ENCODE results near the gene MT2A.

Gene MT2A

DNA sequence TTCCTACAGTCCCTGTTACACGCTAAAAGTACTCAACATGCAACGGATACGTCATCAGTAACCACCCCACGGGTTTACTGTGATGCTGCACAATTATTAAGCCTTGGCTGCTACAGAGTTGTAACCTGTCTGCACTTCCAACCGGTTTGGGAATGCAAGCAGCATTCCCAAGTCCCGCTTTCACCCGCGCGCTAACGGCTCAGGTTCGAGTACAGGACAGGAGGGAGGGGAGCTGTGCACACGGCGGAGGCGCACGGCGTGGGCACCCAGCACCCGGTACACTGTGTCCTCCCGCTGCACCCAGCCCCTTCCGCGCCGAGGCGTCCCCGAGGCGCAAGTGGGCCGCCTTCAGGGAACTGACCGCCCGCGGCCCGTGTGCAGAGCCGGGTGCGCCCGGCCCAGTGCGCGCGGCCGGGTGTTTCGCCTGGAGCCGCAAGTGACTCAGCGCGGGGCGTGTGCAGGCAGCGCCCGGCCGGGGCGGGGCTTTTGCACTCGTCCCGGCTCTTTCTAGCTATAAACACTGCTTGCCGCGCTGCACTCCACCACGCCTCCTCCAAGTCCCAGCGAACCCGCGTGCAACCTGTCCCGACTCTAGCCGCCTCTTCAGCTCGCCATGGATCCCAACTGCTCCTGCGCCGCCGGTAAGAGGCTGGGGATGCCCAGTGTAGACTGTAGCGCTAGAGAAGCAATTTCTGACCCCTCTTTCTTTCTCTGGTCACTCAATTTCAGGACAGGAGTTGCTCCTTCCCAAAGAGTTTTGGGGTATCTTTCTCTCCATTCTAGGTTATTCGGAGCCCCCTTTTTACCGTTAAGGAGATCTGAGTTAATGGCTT, at the start of gene MT2A:
Gene MT2A, plus strand, starts transcription at position 542 of the 833 bp plus-strand sequence. Its CDS starts 72 bp downstream, at position 614.
- TF ChIP-seq, protein P1, sequence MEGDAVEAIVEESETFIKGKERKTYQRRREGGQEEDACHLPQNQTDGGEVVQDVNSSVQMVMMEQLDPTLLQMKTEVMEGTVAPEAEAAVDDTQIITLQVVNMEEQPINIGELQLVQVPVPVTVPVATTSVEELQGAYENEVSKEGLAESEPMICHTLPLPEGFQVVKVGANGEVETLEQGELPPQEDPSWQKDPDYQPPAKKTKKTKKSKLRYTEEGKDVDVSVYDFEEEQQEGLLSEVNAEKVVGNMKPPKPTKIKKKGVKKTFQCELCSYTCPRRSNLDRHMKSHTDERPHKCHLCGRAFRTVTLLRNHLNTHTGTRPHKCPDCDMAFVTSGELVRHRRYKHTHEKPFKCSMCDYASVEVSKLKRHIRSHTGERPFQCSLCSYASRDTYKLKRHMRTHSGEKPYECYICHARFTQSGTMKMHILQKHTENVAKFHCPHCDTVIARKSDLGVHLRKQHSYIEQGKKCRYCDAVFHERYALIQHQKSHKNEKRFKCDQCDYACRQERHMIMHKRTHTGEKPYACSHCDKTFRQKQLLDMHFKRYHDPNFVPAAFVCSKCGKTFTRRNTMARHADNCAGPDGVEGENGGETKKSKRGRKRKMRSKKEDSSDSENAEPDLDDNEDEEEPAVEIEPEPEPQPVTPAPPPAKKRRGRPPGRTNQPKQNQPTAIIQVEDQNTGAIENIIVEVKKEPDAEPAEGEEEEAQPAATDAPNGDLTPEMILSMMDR (conservative IDR thresholded peaks at IDR 0.05; ENCODE audit: control insufficient read depth, insufficient read depth, low read depth, low read length): no peak
- peak; percentile 96 for DNase-seq (ENCODE audit: low read depth)
- H3K4me3 ChIP-seq (ENCODE audit: control insufficient read depth, low read depth, low read length): peak within 1 kb of the TSS; percentile 81

DNA sequence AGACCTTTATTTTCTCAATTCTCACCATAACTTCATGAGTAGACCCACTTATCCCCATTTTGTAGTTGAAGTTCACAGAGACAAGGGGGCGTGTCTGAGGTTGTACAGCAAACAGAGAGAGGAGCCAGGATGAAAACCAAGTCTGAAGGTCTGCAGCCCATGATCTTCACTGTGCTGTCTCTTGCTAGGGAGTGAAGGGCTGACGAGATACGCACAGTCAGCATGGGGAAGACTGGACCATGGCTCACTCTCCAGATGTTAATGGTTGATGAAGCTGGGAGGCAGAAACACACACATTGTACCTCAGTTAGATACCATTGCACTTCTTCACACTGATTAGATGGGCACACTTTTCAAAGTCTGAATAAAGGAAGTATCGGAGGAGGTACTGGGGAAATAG, 49.3 kb upstream of the MT2A start:
- TF ChIP-seq, protein P1 (conservative IDR thresholded peaks at IDR 0.05; ENCODE audit: control insufficient read depth, insufficient read depth, low read depth, low read length): no peak
- DNase-seq (ENCODE audit: low read depth): no peak
- no peak overlapping the region for H3K4me3 ChIP-seq (ENCODE audit: control insufficient read depth, low read depth, low read length)

DNA sequence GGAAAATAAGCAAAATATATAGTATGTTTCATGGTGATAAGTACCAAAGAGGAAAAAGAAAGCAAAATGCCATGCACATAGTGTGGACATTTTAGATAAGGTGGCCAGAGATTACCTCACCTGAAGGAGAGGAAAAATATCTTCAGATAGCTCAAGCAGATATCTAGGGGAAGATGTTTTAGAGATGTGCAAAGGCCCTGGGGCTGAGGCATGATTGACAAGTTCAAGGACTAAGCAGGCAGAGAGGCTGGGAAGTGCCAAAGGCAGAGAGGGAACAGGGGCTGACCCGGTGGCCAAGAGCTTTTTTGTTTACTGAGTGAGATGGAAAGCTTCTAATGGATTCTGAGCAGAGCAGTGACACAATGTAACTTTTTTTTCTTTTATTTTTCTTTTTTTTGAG, 47.9 kb upstream of the MT2A start:
- TF ChIP-seq, protein P1 (conservative IDR thresholded peaks at IDR 0.05; ENCODE audit: control insufficient read depth, insufficient read depth, low read depth, low read length): no peak
- DNase-seq (ENCODE audit: low read depth): no peak
- H3K4me3 ChIP-seq (ENCODE audit: control insufficient read depth, low read depth, low read length): no peak overlapping the region

DNA sequence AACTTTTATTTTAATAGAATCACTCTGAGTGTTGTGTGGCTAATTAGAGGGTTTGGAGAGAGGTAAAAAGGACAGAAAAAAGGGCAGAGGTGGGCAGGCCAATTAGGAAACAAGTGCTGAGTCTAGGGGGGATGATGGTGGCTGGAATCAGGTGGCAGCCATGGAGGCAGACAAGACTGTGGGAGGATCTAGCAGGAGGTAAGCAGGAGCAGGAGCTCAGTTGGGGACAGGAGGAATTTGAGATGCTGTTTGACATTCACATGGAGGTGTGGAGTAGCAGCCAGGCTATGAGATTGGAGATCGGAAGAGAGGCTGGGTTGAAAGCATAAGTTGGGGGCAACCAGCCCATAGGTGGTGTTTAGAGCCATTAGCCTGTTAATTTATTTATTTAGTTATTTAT, 47.3 kb upstream of the MT2A start:
- no peak overlapping the region for H3K4me3 ChIP-seq (ENCODE audit: control insufficient read depth, low read depth, low read length)
- DNase-seq (ENCODE audit: low read depth): no peak
- TF ChIP-seq, protein P1 (conservative IDR thresholded peaks at IDR 0.05; ENCODE audit: control insufficient read depth, insufficient read depth, low read depth, low read length): no peak

DNA sequence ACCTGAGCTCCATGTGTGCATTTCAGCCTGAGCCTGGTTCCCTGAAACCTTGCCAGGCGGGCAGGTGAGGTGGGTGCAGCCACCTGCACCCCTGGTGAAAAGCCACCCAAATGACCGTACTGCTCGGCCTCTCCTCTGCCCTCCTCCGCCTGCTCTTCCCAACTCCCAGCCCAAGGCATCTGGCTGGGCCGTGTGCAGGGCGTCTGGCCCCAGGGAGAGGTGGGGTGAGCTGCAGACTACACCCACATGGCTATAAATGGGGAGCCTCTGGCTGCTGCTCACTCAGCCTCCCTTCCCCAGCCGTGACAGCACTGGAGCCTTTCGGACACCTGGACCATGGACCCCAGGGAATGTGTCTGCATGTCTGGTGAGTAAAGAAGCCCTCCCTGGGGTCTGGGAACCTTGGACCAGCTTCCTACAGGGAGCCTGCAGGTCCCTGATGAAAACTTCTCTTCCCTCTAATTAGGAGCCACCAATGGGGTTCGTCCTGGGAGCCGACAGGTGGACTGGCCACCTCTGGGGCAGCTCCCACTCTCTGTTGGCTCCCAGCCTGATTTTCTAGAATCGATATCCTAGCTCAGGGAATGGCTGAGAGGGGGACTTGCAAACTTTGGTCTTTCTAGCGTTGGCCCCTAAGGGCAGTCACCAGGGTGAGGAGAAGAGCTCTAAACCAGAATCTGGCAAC, 43.4 kb upstream of the MT2A start, which contains the start of gene MT4:
Gene MT4, plus strand, starts transcription at position 281 of the 685 bp plus-strand sequence. Its CDS starts 56 bp downstream, at position 337.
- TF ChIP-seq, protein P1 (conservative IDR thresholded peaks at IDR 0.05; ENCODE audit: control insufficient read depth, insufficient read depth, low read depth, low read length): no peak
- DNase-seq (ENCODE audit: low read depth): no peak

DNA sequence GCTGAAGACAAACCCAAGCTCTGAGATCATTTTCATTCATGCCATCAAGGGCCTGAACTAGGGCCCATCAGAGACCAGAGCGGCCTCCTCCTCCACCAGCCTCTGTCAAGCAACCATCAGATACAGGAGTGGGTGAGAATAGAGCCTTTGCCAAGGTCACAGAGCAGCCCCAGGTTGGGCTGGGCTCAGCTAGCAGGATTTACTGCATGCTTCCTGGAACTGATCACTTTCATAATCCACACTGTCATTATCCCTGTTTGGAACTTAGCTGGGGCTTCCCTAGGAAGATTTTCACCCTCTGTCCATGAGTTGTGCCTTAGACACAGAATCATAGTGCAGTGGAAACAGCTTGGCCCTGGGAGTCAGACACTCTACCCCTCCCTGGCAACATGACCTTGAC, 38.4 kb upstream of the MT2A start:
- TF ChIP-seq, protein P1 (conservative IDR thresholded peaks at IDR 0.05; ENCODE audit: control insufficient read depth, insufficient read depth, low read depth, low read length): no peak
- no peak for DNase-seq (ENCODE audit: low read depth)
- H3K4me3 ChIP-seq (ENCODE audit: control insufficient read depth, low read depth, low read length): no peak overlapping the region

More for the DNA sequence above, 43.4 kb upstream of the MT2A start, which contains the start of gene MT4:
- H3K4me3 ChIP-seq (ENCODE audit: control insufficient read depth, low read depth, low read length): no peak within 1 kb of the TSS
